T-helper 2 cell treated with Interferon-gamma antibody and Interleukin-4, amounts not matched to agents 5 μg/mL and 100 μg/mL, for 36 hours (primary cell): ENCODE results near the gene PPEF2.
"Not testable (repeated sequence)": the region's sequence is repeated elsewhere in the genome, so short reads cannot be mapped to it uniquely, and the experiment has no call there.

ENCODE experiments used
- DNase-seq: peaks from one replicate; pipeline ENCODE4 v3.0.0; 2021; ENCODE audit warnings: low spot score
- H3K27ac Mint-ChIP-seq: one replicate; pipeline ENCODE4 v1.8.0; 2021; ENCODE audit warnings: mild to moderate bottlenecking, mixed read lengths
- H3K27me3 Mint-ChIP-seq: one replicate; pipeline ENCODE4 v1.8.0; 2021; ENCODE audit warnings: low read depth, mixed read lengths
- H3K36me3 Mint-ChIP-seq: one replicate; pipeline ENCODE4 v1.8.0; 2021; ENCODE audit warnings: low read depth, mixed read lengths
- H3K4me1 Mint-ChIP-seq: one replicate; pipeline ENCODE4 v1.8.0; 2021; ENCODE audit warnings: low read depth, mixed read lengths
- H3K4me3 Mint-ChIP-seq: one replicate; pipeline ENCODE4 v1.8.0; 2022; ENCODE audit warnings: mild to moderate bottlenecking, moderate library complexity, mixed read lengths
- H3K9me3 Mint-ChIP-seq: one replicate; pipeline ENCODE4 v1.8.0; 2021; ENCODE audit warnings: mixed read lengths

Gene PPEF2

DNA sequence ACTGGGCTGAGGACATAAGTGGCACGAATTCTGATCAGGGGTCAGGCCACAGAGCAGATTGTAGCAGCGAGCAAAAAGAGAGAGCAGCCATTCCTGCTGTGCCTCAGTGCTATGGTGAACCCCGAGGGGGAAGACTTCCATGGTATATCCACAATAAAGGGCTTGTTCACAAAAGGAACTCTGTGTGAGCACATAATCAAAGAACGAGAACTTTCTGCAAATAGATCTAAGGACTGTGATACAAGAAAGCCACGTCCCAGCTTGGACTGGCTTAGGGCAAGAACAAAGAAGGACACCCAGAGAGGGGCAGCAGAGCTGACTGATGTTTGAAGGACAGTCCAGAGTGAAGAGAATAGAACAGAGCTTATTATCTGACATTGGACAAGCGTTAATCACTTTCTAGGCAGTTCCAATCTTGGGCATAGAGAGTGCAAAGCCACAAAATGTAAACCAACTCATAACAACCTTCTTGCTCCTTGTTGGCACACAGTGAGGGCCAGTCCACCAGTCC lies 24.0 kb downstream of the PPEF2 start:
- no peak for DNase-seq
- H3K4me1 Mint-ChIP-seq, result no peaks in the 10 kb centered on the region
- no peak overlapping the region for H3K4me3 Mint-ChIP-seq
- H3K9me3 Mint-ChIP-seq, result no peaks in the 10 kb centered on the region
- no peak overlapping the region for H3K27ac Mint-ChIP-seq
- H3K27me3 Mint-ChIP-seq, result no peaks in the 10 kb centered on the region
- H3K36me3 Mint-ChIP-seq, result no peaks in the 10 kb centered on the region

DNA sequence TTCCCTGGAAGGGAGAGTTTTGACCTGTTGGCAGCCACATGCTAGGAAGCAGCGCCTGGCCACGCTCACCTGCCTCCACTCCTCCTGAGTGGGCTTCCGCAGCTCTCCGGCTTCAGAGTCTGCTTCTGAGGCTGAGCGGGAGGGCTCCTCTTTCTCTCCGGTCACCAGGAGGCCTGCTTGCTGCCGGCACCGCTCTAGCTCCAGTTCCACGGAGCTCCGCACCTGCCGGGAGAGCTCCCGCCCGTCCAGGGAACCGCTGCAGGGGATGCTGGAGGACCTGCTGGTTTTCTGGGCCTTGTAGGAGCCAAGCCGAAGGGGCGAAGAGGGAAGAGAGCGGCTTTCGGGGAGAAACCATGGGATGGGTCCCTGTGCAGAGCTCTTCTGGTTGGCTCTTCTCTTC lies 26.0 kb downstream of the PPEF2 start:
- Mint-ChIP-seq H3K9me3 (no peaks in the 10 kb centered on the region), H3K36me3 (no peaks in the 10 kb centered on the region), H3K27ac (no peak overlapping the region), H3K4me1 (no peaks in the 10 kb centered on the region), H3K27me3 (peaks cover 7% of the 10 kb centered on the region), H3K4me3 (no peak overlapping the region)
- no peak for DNase-seq

DNA sequence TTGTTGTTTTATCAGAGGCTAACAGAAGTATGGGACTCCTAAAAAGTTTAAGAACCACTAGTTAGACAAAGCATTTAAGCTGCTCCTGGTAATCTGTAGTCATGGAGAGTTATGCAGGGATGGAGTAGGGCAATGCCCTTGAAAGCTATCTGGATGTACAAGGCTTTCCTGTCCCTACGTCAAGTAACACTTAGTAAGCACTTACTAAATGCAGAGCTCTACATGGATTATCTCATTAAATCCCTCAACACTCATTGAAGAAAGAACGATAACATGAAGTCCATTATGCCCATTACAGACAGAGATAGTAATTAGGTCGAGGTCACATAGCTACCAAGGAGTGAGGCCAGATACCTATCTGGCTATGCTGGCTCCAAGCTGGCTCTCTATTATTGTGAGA lies 33.2 kb downstream of the PPEF2 start:
- Mint-ChIP-seq H3K4me1 (no peaks in the 10 kb centered on the region), H3K9me3 (no peaks in the 10 kb centered on the region), H3K36me3 (no peaks in the 10 kb centered on the region), H3K27ac (no peak overlapping the region), H3K4me3 (no peak overlapping the region), H3K27me3 (peaks cover 12% of the 10 kb centered on the region)
- DNase-seq, result no peak

DNA sequence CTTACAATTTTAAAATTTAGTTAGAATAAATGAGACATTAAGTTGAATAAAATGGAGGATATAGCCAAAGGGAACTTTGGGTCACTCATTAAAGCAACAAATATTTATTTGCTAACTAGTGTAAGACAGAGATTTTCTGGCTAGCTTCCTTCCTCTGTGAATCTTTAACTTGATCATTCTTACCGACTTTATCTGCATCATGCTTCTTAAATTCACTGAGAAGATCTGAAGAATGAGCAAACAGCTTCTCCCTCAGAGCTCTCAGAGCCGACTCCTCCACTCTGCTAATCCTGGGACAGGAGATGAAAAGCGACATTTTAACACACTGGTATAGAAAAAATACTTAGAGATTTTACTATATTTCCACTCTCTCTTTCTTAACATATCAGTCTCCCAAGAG lies 35.1 kb downstream of the PPEF2 start:
- no peak for DNase-seq
- H3K9me3 Mint-ChIP-seq, result no peaks in the 10 kb centered on the region
- no peaks in the 10 kb centered on the region for H3K4me1 Mint-ChIP-seq
- no peak overlapping the region for H3K27ac Mint-ChIP-seq
- H3K36me3 Mint-ChIP-seq, result no peaks in the 10 kb centered on the region
- H3K27me3 Mint-ChIP-seq, result peaks cover 7% of the 10 kb centered on the region
- H3K4me3 Mint-ChIP-seq, result no peak overlapping the region

DNA sequence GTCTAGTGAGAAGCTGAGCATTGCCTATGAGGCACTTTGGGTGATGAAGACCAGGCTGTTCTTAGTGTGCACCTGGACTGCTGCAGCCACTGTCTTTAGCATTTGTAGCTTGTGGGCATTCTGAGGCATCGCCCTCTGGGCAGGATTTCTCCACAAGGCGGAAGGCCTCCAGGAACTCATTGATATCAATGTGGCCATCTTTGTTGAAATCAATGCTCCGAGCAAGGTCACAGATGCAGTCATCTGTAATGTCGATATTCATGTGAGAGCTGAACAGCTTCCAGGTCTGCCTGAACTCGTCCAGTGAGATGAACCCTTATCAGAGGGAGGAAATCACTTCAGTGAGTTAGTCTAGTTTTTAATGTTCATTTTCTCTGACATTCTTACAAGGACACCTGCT lies 41.6 kb downstream of the PPEF2 start:
- Mint-ChIP-seq H3K4me3 (no peak overlapping the region), H3K4me1 (no peaks in the 10 kb centered on the region), H3K9me3 (no peaks in the 10 kb centered on the region), H3K27me3 (no peaks in the 10 kb centered on the region), H3K36me3 (no peaks in the 10 kb centered on the region), H3K27ac (no peak overlapping the region)
- no peak for DNase-seq

DNA sequence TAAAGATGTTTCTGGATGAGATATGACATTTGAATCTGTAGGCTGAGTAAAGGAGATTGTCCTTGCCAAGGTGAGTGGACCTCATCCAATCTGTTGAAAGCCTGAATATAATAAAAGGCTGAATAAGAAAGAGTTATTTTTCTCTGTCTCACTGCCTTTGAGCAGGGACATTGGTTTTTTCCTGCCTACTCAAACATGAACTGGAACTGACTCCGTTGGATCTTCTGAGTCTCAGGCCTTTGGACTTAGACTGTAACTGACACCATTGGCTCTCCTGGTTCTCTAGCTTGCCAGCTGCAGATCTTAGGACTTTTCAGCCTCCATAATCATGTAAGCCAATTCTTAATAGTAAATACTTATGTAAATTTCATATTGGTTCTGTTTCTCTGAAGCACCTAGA lies 43.5 kb downstream of the PPEF2 start:
- Mint-ChIP-seq H3K9me3 (no peaks in the 10 kb centered on the region), H3K27me3 (peaks cover 5% of the 10 kb centered on the region), H3K4me3 (no peak overlapping the region), H3K36me3 (no peaks in the 10 kb centered on the region), H3K4me1 (no peaks in the 10 kb centered on the region), H3K27ac (no peak overlapping the region)
- DNase-seq, result no peak

DNA sequence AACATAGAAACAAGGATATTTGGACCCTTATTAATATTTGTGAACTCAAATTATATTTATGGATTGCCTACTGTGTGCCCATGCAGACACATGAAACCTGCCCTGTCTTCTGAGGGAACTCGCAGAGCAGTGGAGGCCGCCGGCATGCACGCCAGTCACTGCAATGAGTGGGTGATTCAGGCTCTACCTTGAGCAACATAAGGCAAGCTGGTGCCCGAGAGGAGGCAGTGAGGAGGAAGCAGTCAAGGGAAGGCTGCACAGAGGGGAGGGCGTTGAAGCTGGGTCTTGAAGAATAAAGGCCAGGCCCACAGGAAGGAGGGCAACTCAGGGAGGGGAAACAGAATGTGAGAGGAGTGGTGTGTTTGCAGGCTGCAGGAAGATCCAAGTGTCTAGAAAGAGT lies 52.8 kb downstream of the PPEF2 start:
- H3K36me3 Mint-ChIP-seq, result no peaks in the 10 kb centered on the region
- H3K27ac Mint-ChIP-seq, result no peak overlapping the region

DNA sequence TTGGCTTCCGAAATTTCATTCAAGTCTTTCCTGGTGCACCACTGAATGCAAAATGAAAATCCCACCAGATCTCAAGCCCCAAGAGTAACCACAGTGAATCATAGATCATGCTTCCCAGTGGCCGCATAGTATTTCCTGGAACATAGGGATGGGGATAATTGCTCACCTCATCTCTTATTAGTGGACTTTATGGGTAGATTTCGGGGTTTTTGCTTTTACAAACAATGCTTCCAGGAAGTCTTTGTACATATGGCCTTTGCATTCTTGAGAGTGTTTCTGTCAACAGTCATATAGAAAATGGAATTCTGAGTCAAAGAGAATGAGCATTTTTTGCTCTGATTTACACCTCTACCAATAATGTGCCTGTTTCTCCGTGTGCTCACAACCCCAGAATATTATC lies 53.4 kb downstream of the PPEF2 start:
- no peak overlapping the region for H3K27ac Mint-ChIP-seq

More for the DNA sequence above, 52.8 kb downstream of the PPEF2 start:
- DNase-seq, result no peak
- peaks cover 11% of the 10 kb centered on the region for H3K27me3 Mint-ChIP-seq
- no peak overlapping the region for H3K4me3 Mint-ChIP-seq
- H3K4me1 Mint-ChIP-seq, result peaks cover 9% of the 10 kb centered on the region
- H3K9me3 Mint-ChIP-seq, result no peaks in the 10 kb centered on the region

DNA sequence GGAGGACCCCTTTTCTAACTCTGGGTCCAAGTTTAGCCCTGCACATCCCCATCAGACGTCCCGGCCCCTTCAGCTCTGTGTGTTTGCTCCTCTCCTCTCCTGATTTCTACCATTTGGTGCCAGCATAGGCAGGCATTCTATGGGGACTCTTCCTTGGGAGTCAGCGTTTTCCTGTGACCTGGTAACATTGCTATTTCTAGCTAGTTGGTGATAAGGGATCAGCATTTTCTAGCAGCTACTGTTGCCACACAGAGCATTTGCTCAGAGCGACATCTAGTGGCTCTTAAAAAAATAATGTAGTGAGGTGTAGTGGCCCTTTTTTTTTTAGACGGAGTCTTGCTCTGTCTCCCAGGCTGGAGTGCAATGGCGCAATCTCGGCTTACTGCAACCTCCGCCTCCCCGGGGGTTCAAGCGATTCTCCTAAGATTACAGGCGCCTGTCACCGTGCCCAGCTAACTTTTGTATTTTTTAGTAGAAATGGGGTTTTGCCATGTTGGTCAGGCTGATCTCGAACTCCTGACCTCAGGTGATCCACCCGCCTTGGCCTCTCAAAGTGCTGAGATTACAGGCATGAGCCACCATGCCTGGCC lies 54.0 kb downstream of the PPEF2 start:
- not testable (repeated sequence) for H3K27ac Mint-ChIP-seq, H3K27me3 Mint-ChIP-seq, H3K9me3 Mint-ChIP-seq, H3K4me3 Mint-ChIP-seq, H3K36me3 Mint-ChIP-seq
- H3K4me1 Mint-ChIP-seq, result peaks cover 11% of the 10 kb centered on the region
- peak; percentile 11 for DNase-seq

More for the DNA sequence above, 53.4 kb downstream of the PPEF2 start:
- H3K4me3 Mint-ChIP-seq, result no peak overlapping the region
- H3K36me3 Mint-ChIP-seq, result no peaks in the 10 kb centered on the region
- H3K4me1 Mint-ChIP-seq, result peaks cover 11% of the 10 kb centered on the region
- no peak for DNase-seq
- no peaks in the 10 kb centered on the region for H3K9me3 Mint-ChIP-seq
- peaks cover 8% of the 10 kb centered on the region for H3K27me3 Mint-ChIP-seq

DNA sequence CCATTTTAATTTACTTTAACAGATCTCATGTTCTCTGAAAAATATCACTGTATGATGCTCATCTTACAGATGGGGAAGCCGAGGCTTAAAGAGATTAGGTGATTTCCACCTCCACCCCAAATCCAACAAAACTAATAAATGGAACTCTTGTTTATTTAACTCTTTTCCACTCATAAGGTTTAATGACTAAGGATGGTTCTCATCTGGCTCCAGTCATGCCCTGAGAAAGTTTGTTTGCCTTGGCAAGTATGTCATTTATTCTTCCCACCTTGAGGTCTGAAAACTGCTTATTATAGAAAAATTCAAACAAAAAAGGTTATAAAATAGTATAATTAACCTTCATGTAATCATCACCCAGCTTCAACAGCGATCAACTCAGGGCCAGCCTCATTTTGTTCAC lies 56.3 kb downstream of the PPEF2 start:
- DNase-seq, result no peak
- H3K27me3 Mint-ChIP-seq, result no peaks in the 10 kb centered on the region
- no peak overlapping the region for H3K27ac Mint-ChIP-seq
- no peak overlapping the region for H3K4me3 Mint-ChIP-seq
- no peaks in the 10 kb centered on the region for H3K36me3 Mint-ChIP-seq
- peaks cover 11% of the 10 kb centered on the region for H3K4me1 Mint-ChIP-seq
- no peaks in the 10 kb centered on the region for H3K9me3 Mint-ChIP-seq

DNA sequence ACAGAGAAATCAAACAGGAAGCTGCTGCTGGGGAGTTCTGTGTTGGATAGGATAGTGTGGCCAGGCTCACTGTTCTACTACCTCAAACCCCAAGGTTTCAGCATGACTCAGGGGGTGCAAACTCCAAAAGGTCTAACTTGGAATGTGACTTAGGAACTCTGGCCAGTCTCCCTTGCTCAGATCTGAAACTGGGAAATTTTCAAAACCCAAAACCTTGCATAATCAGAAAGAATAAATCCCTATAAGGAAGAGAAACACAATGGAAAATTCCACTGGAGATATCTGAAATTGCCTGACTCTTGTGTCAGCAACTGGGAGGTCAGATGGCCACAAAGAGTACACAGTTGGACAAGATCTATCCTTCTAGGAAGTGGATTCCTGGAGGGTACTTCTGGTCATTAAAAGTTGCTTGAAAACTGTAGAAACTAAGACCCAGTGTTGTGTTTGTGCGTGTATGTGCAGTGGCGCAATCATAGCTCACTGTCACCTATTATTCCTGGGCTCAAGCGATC lies 58.0 kb downstream of the PPEF2 start:
- Mint-ChIP-seq H3K4me1 (peaks cover 7% of the 10 kb centered on the region), H3K27me3 (no peaks in the 10 kb centered on the region), H3K4me3 (no peak overlapping the region), H3K9me3 (no peaks in the 10 kb centered on the region), H3K36me3 (no peaks in the 10 kb centered on the region), H3K27ac (no peak overlapping the region)
- no peak for DNase-seq

DNA sequence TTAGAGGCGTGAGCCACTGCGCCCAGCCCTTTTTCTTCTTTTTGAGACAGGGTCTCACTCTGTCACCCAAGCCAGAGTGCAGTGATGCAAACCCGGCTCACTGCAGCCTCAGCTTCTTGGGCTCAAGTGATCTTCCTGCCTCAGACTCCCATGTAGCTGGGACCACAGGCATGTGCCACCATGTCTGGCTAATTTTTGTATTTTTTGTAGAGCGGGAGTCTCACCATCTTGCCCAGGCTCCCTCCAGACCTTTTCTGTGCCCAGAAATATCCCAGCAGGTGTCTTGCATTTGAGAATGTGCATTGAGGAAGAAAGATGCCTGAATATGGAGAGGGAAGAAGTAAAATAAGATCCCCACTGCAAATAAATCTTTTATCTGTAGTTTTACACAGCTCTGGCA lies 58.7 kb downstream of the PPEF2 start:
- no peak overlapping the region for H3K27ac Mint-ChIP-seq
- H3K9me3 Mint-ChIP-seq, result no peaks in the 10 kb centered on the region
- no peak overlapping the region for H3K4me3 Mint-ChIP-seq
- DNase-seq, result no peak
- H3K27me3 Mint-ChIP-seq, result no peaks in the 10 kb centered on the region
- H3K36me3 Mint-ChIP-seq, result no peaks in the 10 kb centered on the region
- peaks cover 4% of the 10 kb centered on the region for H3K4me1 Mint-ChIP-seq

DNA sequence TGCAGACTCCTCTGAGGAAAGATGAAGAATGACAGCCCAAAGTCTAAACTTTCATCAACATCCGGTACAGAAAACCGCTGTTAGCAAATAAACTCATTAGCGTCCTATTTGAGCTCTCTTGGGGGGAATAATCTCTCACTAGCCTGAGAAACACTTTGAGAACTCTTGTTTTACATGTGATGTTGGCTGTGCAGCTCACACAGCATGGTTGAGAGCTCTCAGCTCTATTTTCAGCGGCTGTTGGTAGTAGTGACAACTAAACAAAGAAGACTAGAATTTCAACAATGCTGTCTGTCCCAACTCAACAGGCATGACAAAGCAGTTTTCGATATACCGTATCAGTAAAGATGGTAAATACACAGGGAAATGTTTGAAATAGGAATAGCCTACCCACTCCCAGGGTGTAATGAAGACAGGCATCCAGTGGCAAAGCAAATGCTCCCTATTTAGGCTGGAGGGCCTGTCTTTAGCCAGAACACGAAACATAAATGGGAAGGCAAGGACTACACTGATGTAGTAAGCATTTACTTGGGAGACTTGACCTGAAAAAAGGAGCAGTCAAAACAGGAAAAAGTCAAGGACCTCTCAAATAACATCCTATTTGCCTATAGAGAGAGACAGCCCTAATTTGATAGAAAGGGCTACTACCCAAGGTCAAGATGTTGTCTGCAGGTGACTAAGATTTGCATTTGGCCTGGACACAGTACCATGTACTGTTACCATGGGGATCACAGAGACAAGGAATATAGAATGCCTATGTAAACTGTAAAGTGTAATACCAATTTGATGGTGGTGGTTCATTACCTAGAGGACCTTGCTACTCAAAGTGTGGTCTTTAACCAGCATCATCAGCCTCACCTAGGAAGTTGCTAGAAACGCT lies 60.4 kb downstream of the PPEF2 start:
- H3K9me3 Mint-ChIP-seq, result no peaks in the 10 kb centered on the region
- H3K36me3 Mint-ChIP-seq, result no peaks in the 10 kb centered on the region
- DNase-seq, result no peak
- no peaks in the 10 kb centered on the region for H3K27me3 Mint-ChIP-seq
- peaks cover 2% of the 10 kb centered on the region for H3K4me1 Mint-ChIP-seq
- H3K27ac Mint-ChIP-seq, result no peak overlapping the region
- H3K4me3 Mint-ChIP-seq, result no peak overlapping the region

DNA sequence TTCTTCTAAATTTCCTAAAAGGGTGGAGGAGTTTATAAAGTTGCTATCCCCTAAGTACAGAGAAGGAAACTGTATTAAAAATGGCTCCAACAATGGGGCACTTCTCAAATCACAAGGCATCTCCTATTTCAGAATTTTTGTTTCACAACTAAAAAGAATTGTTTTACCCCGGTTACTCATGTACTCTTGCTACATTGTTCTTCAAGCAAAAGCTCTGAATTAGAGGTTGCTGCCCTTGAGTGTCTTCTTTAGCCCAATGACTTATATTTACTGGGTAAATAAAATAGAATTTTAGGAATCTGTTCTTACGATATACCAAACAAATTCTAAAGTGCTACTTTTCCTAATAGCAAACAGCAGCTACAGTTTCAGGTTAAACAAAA lies 67.5 kb downstream of the PPEF2 start:
- H3K4me1 Mint-ChIP-seq, result no peaks in the 10 kb centered on the region
- no peaks in the 10 kb centered on the region for H3K9me3 Mint-ChIP-seq
- H3K27ac Mint-ChIP-seq, result no peak overlapping the region
- no peak for DNase-seq
- no peaks in the 10 kb centered on the region for H3K36me3 Mint-ChIP-seq
- no peak overlapping the region for H3K4me3 Mint-ChIP-seq
- no peaks in the 10 kb centered on the region for H3K27me3 Mint-ChIP-seq
